NCI-H526 (cell line): Measurements from ENCODE around the gene DSG3.
"Not testable (repeated sequence)": the region's sequence is repeated elsewhere in the genome, so short reads cannot be mapped to it uniquely, and the experiment has no call there.

Experiments used
- DNase-seq, 2 experiments: peaks; one replicate each; lab custom pipeline; 2025; lab: John Stamatoyannopoulos, UW

Gene DSG3

DNA sequence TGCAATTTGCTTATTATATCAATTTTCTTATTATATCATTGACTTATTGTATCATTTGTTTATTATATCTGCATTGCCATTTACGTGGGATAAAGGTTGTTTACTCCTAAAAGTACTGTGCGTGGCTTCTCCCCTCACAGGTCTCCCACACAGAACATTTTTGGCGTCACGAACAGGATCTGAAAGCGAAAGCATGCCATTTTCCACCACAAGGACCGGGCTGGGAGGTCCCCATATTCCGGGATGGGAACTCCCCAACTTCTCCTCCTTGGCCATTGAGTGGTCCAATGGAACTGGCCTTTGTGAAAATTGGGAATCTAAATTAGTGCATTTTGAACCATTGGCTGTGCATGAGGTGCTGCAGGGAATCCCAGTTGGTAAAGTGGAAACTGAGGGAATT, 45.6 kb downstream of the DSG3 start:
- DNase-seq, result no peak

DNA sequence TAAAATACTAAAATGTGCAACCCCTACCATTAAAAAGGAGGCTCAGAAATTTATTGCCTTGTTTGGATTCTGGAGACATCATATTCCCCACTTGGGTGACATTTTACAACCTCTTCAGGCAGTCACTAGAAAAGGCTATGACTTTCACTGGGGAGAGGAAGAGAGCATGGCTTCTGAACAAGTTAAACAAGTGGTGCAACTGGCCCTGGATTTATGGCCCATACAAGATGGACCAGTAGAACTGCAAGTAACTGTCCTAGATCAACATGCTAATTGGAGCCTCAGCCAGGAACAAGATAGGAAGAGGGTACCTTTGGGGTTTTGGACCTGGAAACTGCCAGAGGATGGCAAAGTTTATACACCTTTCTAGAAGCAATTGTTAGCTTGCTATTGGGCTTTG, 46.4 kb downstream of the DSG3 start:
- no peak for DNase-seq

DNA sequence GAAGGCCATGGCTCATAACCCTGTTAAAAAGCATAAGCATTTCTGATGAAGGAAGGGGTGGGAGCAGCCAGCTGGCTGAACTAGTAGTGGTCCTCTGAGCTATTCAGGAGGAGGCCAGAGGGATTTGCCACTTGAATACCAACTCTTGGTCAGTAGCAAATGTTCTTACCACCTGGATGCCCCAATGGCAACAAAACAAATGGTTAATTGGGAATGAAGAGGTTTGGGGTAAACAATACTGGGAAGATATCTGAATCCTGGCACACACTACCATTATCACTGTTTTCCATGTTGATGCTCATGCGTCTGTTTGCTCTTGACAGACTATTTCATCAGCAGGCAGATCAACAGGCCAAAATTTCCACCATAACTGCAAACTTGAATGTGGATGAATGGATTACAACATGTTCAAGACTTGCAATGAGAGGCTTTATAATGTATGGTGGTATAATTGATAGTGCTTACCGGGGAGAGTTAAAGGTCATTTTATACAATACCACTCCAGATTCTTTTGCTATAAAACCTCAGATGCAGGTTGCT, 47.2 kb downstream of the DSG3 start:
- not testable (repeated sequence) for DNase-seq

- no peak for DNase-seq
Measured at GRCh38 chr18:31497404-31497835, 49.9 kb downstream of the DSG3 start.

GRCh38 chr18:31497836-31498573, 50.5 kb downstream of the DSG3 start, which contains the start of gene DSG2:
TSS of gene DSG2 (plus strand) at chr18:31498177. CDS start at chr18:31498252, 75 bp downstream.
- DNase-seq, result peak in 1 of 2 experiments; percentile 76

DNA sequence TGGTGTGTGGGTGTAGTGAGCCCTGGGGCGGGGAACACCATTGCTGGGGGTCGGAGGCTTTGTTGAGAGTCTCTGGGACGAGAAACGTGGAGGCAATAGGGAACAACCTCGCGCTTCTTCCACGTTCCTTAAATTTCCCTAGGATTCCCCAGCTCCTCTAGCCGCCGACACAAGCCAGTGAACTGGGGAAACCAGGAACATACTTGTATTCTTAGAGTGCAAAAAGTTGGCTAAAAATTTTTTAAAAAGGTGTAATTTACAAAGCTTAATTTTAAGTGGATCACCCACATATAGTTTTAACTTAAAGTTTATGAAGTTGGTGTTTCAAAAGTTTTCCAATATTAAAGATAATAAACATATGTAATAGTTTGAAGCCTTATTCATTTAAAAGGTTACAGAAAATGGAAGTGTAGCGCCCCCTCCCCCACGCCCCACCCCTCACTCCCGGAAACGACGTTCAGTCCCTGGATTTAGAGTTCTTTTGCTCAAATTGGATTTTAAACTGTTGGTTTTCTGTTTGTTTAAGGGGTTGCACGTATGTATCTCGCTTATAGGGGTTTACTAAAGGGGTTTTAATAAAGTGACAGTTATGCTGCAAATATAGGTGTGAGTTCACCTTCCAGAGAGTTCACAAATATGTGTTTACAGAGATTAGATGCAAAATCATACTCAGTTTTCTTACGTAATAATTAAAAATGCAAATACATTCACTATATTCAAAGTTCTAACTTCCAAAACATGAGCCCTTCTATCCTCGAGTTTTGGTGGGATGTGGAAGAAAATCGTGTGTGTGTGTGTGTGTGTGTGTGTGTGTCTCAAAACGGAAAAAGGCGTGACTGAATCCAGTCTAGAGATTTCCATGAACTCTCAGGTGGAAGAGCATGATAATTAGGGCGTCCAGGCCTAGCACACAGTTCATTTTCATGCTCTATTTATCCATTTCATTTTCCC, 51.3 kb downstream of the DSG3 start:
- DNase-seq, result peak in 1 of 2 experiments; percentile 43

- DNase-seq, result peak in 1 of 2 experiments; percentile 34
Measured at GRCh38 chr18:31500051-31500688, 52.6 kb downstream of the DSG3 start.

DNA sequence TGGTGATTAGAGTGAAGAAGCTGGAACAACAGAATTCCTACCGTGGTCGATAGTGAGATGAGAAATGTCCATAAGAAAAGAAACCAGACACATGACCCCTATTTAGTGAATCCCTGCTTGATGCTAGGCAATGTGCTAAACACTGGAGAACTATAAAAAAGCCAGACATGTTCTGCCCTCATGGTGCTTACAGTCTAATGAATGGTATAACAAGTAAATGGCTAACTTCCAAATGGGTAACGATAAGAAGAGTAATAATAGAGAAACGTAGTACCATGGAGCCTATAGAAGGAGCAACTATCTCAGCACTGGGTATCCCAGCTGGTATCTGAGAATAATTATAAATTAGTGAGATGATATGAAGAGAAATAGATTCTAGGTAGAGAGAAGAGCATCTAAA, 55.5 kb downstream of the DSG3 start:
- DNase-seq, result no peak

DNA sequence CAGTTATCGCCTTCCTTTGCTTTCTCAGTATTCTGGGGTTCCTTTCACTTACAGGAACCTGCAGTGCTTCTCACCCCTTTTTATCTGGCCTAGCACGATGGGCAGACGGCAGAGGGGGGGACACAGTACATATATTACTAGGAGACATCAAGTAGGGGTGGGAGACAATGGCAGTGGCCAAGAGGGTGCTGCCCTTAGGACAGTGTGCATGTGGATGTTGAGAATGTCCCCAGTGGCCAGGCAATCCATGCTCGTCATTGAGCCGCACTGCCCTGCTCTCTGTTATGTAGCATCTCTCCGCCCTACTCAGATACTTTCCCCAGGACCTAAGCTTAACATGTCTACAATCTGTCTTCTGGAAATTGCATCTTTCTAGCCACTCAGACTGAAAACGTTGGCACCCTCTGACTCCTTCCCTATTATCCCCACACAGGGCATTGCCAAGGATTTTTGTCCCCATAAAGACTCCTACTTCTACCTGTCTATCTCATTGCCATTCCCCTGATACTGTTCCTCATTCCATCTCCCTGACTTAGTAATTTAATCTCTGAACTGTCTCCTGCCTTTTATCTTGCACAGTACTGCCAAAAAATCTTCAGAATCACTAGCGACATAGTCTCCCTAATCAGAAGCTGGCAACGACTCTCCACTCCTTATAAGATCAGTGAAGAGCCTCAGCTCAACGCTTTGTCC, 57.1 kb downstream of the DSG3 start:
- no peak for DNase-seq

DNA sequence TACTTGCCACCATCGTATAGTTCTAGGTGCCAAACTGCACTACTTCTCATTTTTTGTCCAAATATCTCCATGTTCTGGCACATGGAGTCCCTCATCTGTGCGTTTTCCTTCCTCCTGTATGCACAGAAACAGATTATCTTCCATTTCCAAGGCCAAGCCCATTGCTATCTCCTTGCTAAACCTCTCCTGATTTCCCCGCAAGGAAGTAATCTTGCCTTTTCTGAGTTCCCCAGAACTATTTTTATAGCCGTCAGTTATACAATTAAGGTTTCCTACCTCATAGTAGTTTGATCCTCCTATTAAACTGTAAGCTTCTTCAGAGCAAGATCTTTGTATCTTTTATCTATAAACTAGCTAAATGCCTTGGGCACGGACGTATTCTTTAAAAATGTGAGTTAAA, 57.6 kb downstream of the DSG3 start:
- DNase-seq, result no peak

DNA sequence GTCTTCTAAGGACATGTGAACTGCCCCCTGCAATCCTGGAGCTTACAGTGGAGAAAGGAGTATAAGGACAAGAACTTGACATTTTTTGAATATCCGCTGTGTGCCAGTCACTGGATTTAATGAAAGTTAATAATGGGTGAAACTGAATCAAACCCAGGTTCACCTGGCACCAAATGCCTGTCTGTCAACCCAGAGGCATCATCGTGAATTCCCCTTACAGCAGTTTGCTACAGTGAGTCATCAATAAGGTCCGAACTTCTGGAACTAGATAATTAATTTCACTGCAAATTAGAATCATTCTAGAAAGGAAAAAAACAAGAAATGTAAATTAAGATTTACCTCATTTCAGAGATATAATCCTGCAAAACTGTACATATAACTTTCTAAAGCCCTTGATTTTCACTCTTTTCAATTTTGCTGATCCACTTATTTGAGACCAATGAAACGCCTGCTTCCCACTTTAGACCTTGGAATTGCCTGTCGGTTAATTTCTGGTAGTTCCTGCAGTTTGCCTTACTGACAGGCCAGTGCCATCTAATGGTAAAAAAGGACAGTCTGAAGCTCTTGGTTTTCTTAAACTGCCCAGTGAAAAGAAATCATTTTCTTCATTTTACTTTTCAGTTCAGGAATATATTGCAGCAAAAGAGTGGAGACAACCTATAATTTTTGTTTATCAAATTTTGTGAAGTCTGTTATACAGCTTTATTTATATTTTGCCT, 58.6 kb downstream of the DSG3 start:
- no peak for DNase-seq

- not testable (repeated sequence) for DNase-seq
Measured at GRCh38 chr18:31507124-31507523, 59.6 kb downstream of the DSG3 start.

GRCh38 chr18:31508781-31509180, 61.2 kb downstream of the DSG3 start:
- DNase-seq, result no peak

DNA sequence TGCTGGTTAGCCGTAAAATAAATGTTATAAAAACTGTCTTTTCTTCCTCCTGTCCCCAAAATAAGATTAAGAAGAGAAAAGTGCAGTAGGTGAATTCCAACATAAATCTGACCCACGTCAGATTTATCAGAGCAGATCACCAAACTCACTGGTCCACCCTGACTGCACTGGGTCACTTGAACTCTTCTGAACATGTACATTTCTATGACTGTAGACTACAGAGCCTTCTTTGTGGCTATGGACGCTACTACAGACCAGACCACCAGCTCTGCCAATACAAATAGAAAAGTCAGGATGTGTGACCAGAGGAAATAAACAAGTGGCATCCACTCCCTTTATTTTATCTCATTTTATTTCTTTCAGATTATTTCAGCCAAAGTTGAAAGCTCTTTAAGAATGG, 62.0 kb downstream of the DSG3 start:
- DNase-seq, result no peak

- DNase-seq, result no peak
Measured at GRCh38 chr18:31510319-31510718, 62.8 kb downstream of the DSG3 start.

DNA sequence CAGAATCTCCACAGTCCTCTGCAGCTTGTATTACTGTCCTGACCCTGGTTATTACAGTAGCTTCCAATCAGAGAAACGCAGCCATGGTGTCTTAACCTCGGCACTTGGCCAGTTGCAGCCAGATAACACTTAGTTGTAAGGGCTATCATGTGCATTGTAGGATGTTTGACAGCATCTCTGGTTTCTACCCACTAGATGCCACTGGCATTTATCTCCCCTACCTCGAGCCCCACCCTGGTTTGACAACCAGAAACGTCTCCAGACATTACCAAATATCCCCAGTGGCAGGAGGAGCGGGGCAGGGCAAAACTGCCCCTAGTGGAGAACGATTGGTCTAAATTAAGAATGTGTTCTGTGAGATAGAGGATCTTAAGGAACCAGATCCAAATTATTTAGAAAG, 63.6 kb downstream of the DSG3 start:
- no peak for DNase-seq

GRCh38 chr18:31512203-31512764, 64.7 kb downstream of the DSG3 start:
- no peak for DNase-seq

GRCh38 chr18:31513189-31513935, 65.8 kb downstream of the DSG3 start:
- no peak for DNase-seq

GRCh38 chr18:31516437-31516836, 68.9 kb downstream of the DSG3 start:
- no peak for DNase-seq

- no peak for DNase-seq
Measured at GRCh38 chr18:31526374-31526773, 78.8 kb downstream of the DSG3 start.
